Left ventricle myocardium inferior (tissue), 1 donor: ENCODE measurements around the gene SPESP1. TPM values are rescaled to one million over a fixed set of nuclear protein-coding genes. Genes with fewer than 3 reads are reported as not detected.

Experiments used
- DNase-seq: peaks from one replicate; pipeline ENCODE4 v3.0.0-alpha.2; 2020
- H3K27ac ChIP-seq: fragments of 200-600 bp; replicated peaks from 2 replicates; pipeline ENCODE4 v1.8.0; 2021
- H3K27me3 ChIP-seq: fragments of 200-600 bp; 2 replicates; pipeline ENCODE4 v1.8.0; 2021; ENCODE audit warnings: low read depth
- H3K36me3 ChIP-seq: fragments of 200-600 bp; 2 replicates; pipeline ENCODE4 v1.8.0; 2021
- H3K4me1 ChIP-seq: fragments of 200-600 bp; 2 replicates; pipeline ENCODE4 v1.8.0; 2021
- H3K4me3 ChIP-seq: fragments of 200-600 bp; 2 replicates; pipeline ENCODE4 v1.8.0; 2021; ENCODE audit warnings: mild to moderate bottlenecking, moderate library complexity
- H3K9me3 ChIP-seq: fragments of 200-600 bp; replicated peaks from 2 replicates; pipeline ENCODE4 v1.8.0; 2021
- intact Hi-C: fragments of 100-400 bp; cut with micrococcal nuclease; formaldehyde crosslinking; loops from one replicate; pipeline ENCODE4 v1.11.0; 2022
- total RNA-seq: library from RNA; stranded (reverse); fragmentation: NEBNext Ultra II Directional; extraction: Animal tissue kit (Norgen Biotek cat#: 25700); gene quantifications from one replicate; pipeline ENCODE4 v1.2.1, GENCODE V29; 2021
- TF ChIP-seq, protein P1 (sequence below): fragments of 200-600 bp; IDR thresholded peaks from 2 replicates; pipeline ENCODE4 v1.8.0; 2021; ENCODE audit warnings: antibody characterized with exemption, mild to moderate bottlenecking, borderline replicate concordance
- donor health status: DM: no; HTN: yes; CAD: no; lungs with severe emphysema.

The SPESP1 gene
- total RNA-seq, 1 donor from 2014 or later = 7.6 TPM

DNA sequence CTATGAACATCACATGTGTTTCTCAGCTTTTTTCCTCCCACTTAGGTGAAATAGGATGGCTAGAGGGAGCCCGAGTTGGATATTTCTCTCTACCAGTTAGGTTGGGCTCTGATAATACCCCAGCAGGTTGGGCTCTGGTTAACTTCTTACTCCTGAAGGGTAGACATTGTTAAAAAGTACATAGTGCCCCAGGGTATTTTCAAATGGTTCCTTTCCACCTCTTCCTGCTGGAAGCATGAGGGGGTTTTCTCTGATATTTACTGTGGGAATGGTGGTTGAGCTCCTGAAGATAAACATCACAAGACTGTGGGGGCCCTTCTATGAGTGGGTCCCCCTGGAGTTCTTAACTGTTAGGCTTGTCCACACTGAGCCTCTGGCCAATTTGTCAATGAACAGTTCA, 36.1 kb upstream of the SPESP1 start:
- Histone ChIP-seq H3K9me3 (no peaks in the 10 kb centered on the region), H3K27ac (no peak overlapping the region), H3K36me3 (no peaks in the 10 kb centered on the region), H3K4me1 (no peaks in the 10 kb centered on the region), H3K27me3 (peaks cover 24% of the 10 kb centered on the region), H3K4me3 (no peak overlapping the region)
- no peak for DNase-seq
- intact Hi-C loops = no loop called here
- TF ChIP-seq, protein P1, sequence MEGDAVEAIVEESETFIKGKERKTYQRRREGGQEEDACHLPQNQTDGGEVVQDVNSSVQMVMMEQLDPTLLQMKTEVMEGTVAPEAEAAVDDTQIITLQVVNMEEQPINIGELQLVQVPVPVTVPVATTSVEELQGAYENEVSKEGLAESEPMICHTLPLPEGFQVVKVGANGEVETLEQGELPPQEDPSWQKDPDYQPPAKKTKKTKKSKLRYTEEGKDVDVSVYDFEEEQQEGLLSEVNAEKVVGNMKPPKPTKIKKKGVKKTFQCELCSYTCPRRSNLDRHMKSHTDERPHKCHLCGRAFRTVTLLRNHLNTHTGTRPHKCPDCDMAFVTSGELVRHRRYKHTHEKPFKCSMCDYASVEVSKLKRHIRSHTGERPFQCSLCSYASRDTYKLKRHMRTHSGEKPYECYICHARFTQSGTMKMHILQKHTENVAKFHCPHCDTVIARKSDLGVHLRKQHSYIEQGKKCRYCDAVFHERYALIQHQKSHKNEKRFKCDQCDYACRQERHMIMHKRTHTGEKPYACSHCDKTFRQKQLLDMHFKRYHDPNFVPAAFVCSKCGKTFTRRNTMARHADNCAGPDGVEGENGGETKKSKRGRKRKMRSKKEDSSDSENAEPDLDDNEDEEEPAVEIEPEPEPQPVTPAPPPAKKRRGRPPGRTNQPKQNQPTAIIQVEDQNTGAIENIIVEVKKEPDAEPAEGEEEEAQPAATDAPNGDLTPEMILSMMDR = no peak

DNA sequence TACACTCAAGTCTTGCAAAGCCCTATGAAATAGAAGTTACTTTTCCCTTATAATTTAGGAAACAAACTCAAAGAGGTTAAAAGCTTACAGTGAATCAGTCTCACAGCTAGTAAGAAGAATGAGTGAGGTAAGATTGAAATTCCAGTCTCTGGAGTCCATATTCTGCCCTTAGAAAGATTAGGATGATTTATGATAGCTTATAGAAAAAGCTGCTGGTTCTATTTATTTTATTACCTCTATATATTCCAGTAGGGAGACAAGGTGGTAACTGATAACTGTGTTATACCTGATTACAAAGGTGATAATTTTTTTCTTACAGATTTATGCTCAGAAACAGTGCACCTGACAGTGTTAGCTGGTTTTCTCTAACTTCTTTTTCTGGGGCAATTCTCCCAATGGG, 34.1 kb upstream of the SPESP1 start:
- TF ChIP-seq, protein P1 = no peak
- H3K27me3 ChIP-seq = peaks cover 33% of the 10 kb centered on the region
- no peak overlapping the region for H3K4me3 ChIP-seq
- no peak overlapping the region for H3K27ac ChIP-seq
- H3K9me3 ChIP-seq = no peaks in the 10 kb centered on the region
- intact Hi-C loops = no loop called here
- H3K36me3 ChIP-seq = no peaks in the 10 kb centered on the region
- no peak for DNase-seq
- no peaks in the 10 kb centered on the region for H3K4me1 ChIP-seq

DNA sequence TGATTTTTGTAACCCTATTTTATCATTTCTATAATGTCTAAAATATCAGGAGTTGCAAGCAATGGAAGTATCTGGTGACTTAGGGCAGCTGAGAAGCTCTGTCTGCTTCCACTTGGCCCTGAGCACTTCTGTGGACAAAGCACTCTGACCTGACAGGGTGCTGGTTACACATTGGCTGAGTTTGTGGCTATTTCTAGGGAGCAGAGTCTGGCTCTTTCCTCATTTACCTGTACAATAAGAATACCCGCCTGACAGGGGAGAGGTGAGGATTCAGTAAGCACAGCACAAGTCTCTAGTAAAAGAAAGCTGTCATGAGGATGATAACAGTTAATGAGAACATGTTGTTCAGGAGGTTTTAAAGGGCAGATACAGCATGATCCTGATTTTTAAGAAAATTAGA, 33.3 kb upstream of the SPESP1 start:
- no peak for DNase-seq
- no peaks in the 10 kb centered on the region for H3K9me3 ChIP-seq
- intact Hi-C loops = no loop called here
- no peak overlapping the region for H3K4me3 ChIP-seq
- no peaks in the 10 kb centered on the region for H3K36me3 ChIP-seq
- TF ChIP-seq, protein P1 = no peak
- H3K27ac ChIP-seq = no peak overlapping the region
- peaks cover 42% of the 10 kb centered on the region for H3K27me3 ChIP-seq
- no peaks in the 10 kb centered on the region for H3K4me1 ChIP-seq

DNA sequence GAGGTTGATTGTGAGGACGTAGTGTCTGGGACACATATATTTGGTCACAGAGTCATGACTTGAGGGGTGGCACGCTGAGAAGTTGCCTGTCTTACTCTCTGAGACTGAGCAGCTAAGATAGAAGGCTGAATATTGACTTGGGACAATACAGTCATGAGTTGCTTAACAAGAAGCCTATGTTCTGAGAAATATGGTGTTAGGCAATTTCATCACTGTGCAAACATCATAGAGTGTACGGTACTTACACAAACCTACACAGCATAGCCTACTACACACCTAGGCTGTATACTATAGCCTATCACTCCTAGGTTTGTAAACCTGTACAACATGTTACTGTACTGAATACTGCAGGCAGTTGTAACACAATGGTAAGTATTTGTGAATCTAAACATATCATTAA, 30.3 kb upstream of the SPESP1 start:
- Histone ChIP-seq H3K27ac (no peak overlapping the region), H3K4me3 (no peak overlapping the region), H3K4me1 (no peaks in the 10 kb centered on the region), H3K36me3 (no peaks in the 10 kb centered on the region), H3K27me3 (peaks cover 38% of the 10 kb centered on the region), H3K9me3 (no peaks in the 10 kb centered on the region)
- no peak for DNase-seq
- intact Hi-C loops = no loop called here
- TF ChIP-seq, protein P1 = no peak

DNA sequence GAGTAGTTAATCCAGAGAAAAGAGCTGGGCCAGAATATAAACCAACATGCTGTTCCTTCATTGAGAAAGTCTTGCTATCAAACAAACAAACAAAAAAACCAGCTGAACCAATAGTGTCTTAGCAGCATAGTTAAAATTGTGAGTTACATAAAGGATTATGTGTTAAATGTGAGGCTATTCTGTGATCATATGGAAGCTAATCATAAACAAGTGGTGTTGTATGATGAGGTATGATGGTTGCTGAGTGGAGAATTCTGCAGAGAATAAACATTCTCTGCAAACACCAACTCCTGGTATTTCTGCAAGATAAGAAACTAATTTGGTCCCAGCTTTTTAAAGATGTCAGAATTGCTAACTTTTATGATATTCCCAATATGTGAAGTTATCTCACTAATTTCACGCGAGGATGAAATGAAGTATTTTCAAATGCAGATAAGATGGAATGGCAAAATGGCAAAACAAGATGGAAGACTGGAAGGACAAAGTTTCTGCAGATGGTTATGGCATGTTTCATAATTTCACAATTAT, 22.9 kb upstream of the SPESP1 start:
- H3K4me1 ChIP-seq = no peaks in the 10 kb centered on the region
- no peaks in the 10 kb centered on the region for H3K9me3 ChIP-seq
- H3K4me3 ChIP-seq = no peak overlapping the region
- TF ChIP-seq, protein P1 = no peak
- H3K36me3 ChIP-seq = no peaks in the 10 kb centered on the region
- DNase-seq = no peak
- H3K27me3 ChIP-seq = peaks cover 30% of the 10 kb centered on the region
- intact Hi-C loops = no loop called here
- H3K27ac ChIP-seq = no peak overlapping the region
